Activated CD4-positive, alpha-beta T cell treated with anti-CD3 and anti-CD28 coated beads, Interleukin-10, Interleukin-2, amounts not matched to agents 100 ng/mL and 50 ng/mL, durations not matched to agents 16 hours and 8 hours (primary cell): ENCODE data around the gene STAC.
"Not testable (repeated sequence)": the region's sequence is repeated elsewhere in the genome, so short reads cannot be mapped to it uniquely, and the experiment has no call there.

Source experiments
- DNase-seq: peaks from one replicate; pipeline ENCODE4 v3.0.0-alpha.2; 2020

Gene STAC

GRCh38 chr3:36524560-36524959 lies 144.3 kb downstream of the STAC start:
- no peak for DNase-seq

GRCh38 chr3:36525115-36525801 lies 145.0 kb downstream of the STAC start:
- DNase-seq, result no peak

- DNase-seq, result no peak
These were observed 157.9 kb downstream of the STAC start for GRCh38 chr3:36538136-36538749.

GRCh38 chr3:36540888-36541518 lies 160.7 kb downstream of the STAC start:
- no peak for DNase-seq

- DNase-seq, result no peak
These were observed 161.9 kb downstream of the STAC start for GRCh38 chr3:36542186-36542585.

- DNase-seq, result no peak
These were observed 163.1 kb downstream of the STAC start for GRCh38 chr3:36543276-36543997.

GRCh38 chr3:36546226-36546625 lies 165.9 kb downstream of the STAC start:
- DNase-seq, result no peak

- DNase-seq, result no peak
These were observed 168.4 kb downstream of the STAC start for GRCh38 chr3:36548712-36549111.

GRCh38 chr3:36557021-36557707 lies 176.9 kb downstream of the STAC start:
- DNase-seq, result no peak

- no peak for DNase-seq
These were observed 177.6 kb downstream of the STAC start for GRCh38 chr3:36557708-36558421.

GRCh38 chr3:36558961-36559360 lies 178.7 kb downstream of the STAC start:
- no peak for DNase-seq

- no peak for DNase-seq
These were observed 180.4 kb downstream of the STAC start for GRCh38 chr3:36560685-36561084.

GRCh38 chr3:36561601-36562000 lies 181.3 kb downstream of the STAC start:
- no peak for DNase-seq

GRCh38 chr3:36562945-36563344 lies 182.6 kb downstream of the STAC start:
- DNase-seq, result no peak

GRCh38 chr3:36575241-36575640 lies 194.9 kb downstream of the STAC start:
- no peak for DNase-seq

- DNase-seq, result not testable (repeated sequence)
These were observed 198.1 kb downstream of the STAC start for GRCh38 chr3:36578418-36578817.

GRCh38 chr3:36579746-36580145 lies 199.4 kb downstream of the STAC start:
- DNase-seq, result no peak

GRCh38 chr3:36580716-36581115 lies 200.4 kb downstream of the STAC start:
- no peak for DNase-seq

- DNase-seq, result no peak
These were observed 211.7 kb downstream of the STAC start for GRCh38 chr3:36591959-36592358.

- DNase-seq, result no peak
These were observed 215.2 kb downstream of the STAC start for GRCh38 chr3:36595511-36595910.

- no peak for DNase-seq
These were observed 216.1 kb downstream of the STAC start for GRCh38 chr3:36596419-36596818.

GRCh38 chr3:36597422-36597821 lies 217.1 kb downstream of the STAC start:
- peak; percentile 17 for DNase-seq
